Epidermal melanocyte (primary cell): ENCODE results near the gene AP3D1.
"Not testable (repeated sequence)": the region's sequence is repeated elsewhere in the genome, so short reads cannot be mapped to it uniquely, and the experiment has no call there.

ENCODE experiments used
- DNase-seq: peaks from one replicate; pipeline ENCODE4 v3.0.0; 2011; ENCODE audit warnings: low spot score; ENCODE audit not compliant: insufficient read length

Gene AP3D1

GRCh38 chr19:2129022-2129421 is 22.3 kb downstream of the AP3D1 start:
- no peak for DNase-seq

GRCh38 chr19:2128252-2128651 is 23.1 kb downstream of the AP3D1 start:
- not testable (repeated sequence) for DNase-seq

- DNase-seq: no peak
These were observed 23.6 kb downstream of the AP3D1 start for GRCh38 chr19:2127758-2128157.

GRCh38 chr19:2126879-2127518 is 24.4 kb downstream of the AP3D1 start:
- DNase-seq: no peak

- no peak for DNase-seq
These were observed 27.5 kb downstream of the AP3D1 start for GRCh38 chr19:2123682-2124387.

- DNase-seq: no peak
These were observed 28.4 kb downstream of the AP3D1 start for GRCh38 chr19:2122982-2123381.

GRCh38 chr19:2122251-2122650 is 29.1 kb downstream of the AP3D1 start:
- DNase-seq: no peak

- no peak for DNase-seq
These were observed 29.8 kb downstream of the AP3D1 start for GRCh38 chr19:2121416-2122051.

- DNase-seq: no peak
These were observed 30.5 kb downstream of the AP3D1 start for GRCh38 chr19:2120821-2121220.

GRCh38 chr19:2119921-2120785 is 31.2 kb downstream of the AP3D1 start:
- DNase-seq: no peak

GRCh38 chr19:2118438-2118837 is 32.9 kb downstream of the AP3D1 start:
- no peak for DNase-seq

GRCh38 chr19:2117215-2117960 is 34.0 kb downstream of the AP3D1 start:
- no peak for DNase-seq

GRCh38 chr19:2116507-2116906 is 34.9 kb downstream of the AP3D1 start:
- DNase-seq: no peak

- DNase-seq: no peak
These were observed 35.4 kb downstream of the AP3D1 start for GRCh38 chr19:2115911-2116426.

- no peak for DNase-seq
These were observed 36.0 kb downstream of the AP3D1 start for GRCh38 chr19:2115324-2115723.

GRCh38 chr19:2114821-2115220 is 36.5 kb downstream of the AP3D1 start:
- DNase-seq: no peak

GRCh38 chr19:2114218-2114617 is 37.1 kb downstream of the AP3D1 start:
- DNase-seq: no peak

- DNase-seq: no peak
These were observed 37.7 kb downstream of the AP3D1 start for GRCh38 chr19:2113439-2114211.

- no peak for DNase-seq
These were observed 38.6 kb downstream of the AP3D1 start for GRCh38 chr19:2112516-2113320.
